Measurements from ENCODE around the gene SLC27A1. TPM values are rescaled to one million over a fixed set of nuclear protein-coding genes. Genes with fewer than 3 reads are reported as not detected.

SLC27A1 gene
- polyA plus RNA-seq, 1 of the 3 experiments (the other 2 are of a cell fraction), result 15.0 TPM

DNA sequence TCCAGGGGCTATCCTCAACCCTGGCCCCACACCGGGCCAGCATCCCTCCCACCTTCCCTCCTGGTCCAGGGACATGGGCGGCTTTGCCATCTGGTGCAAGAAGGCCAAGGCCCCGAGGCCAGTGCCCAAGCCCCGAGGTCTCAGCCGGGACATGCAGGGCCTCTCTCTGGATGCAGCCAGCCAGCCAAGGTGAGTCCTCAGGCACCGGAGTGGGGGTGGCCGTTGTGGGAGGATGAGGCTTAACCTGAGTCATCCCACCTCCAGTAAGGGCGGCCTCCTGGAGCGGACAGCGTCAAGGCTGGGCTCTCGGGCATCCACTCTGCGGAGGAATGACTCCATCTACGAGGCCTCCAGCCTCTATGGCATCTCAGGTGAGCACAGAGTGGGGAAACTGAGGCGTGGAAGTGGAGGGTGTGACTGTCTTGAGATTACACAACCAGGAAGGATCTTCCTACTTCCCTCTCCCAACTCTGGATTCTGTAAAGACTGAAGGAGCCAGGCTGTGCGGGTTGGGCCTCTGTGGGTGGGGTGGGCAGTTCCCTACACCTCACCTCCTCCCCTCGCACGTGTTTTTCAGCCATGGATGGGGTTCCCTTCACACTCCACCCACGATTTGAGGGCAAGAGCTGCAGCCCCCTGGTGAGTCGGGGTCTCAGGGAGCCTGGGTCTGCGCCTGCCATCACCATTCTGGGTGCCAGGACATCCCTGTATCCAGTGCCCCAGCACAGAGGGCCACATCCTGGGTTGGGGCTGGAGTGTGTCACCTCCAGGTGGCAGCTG lies 46.7 kb upstream of the SLC27A1 start:
- POLR2A ChIA-PET, result no interaction called here
- no peaks in the 10 kb centered on the region for H3K9me2 ChIP-seq
- 90% methylated on average over 10 of the region's 20 CpGs for WGBS (ENCODE audit: low lambda C conversion rate)

More for the DNA sequence above, 46.7 kb upstream of the SLC27A1 start:
- CTCF ChIA-PET, result interaction anchor here (1.2 to 1.5 kb wide), 2 partner anchors 31 to 35 kb away, joined by 3 read pairs; no protein-coding TSS in a partner anchor
- Histone ChIP-seq H3K4me1 (ENCODE audit: control insufficient read depth in 1 of 2, insufficient read depth in 2 of 2, low read depth in 1 of 2, low read length in 1 of 2) (peaks cover 0 to 8% of the 10 kb centered on the region in 2 experiments; a peak in 1 of 4 replicates), H2AFZ (ENCODE audit: low read depth) (no peak overlapping the region), H4K20me1 (ENCODE audit: insufficient read depth) (no peaks in the 10 kb centered on the region), H3K9ac (no peak overlapping the region), H3K4me2 (no peak overlapping the region), H3K27ac (ENCODE audit: low read depth in 2 of 2, low read length in 1 of 2) (no peak overlapping the region), H3K79me2 (ENCODE audit: insufficient read depth) (no peaks in the 10 kb centered on the region), H3K9me3 (no peaks in the 10 kb centered on the region), H3K27me3 (ENCODE audit: insufficient read depth) (no peaks in the 10 kb centered on the region), H3F3A (replicated peaks; ENCODE audit: insufficient read depth) (peaks cover 11% of the 10 kb centered on the region), H3K36me3 (replicated peaks in 1 of 2; ENCODE audit: control insufficient read depth in 1 of 2, insufficient read depth in 2 of 2, low read length in 1 of 2) (peaks cover 3 to 7% of the 10 kb centered on the region in 2 experiments), H3K4me3 (ENCODE audit: low read depth in 2 of 2, low read length in 1 of 2) (no peak overlapping the region)
- no peak for DNase-seq
- TF ChIP-seq ZBTB33 (IDR thresholded peaks at IDR 0.05; ENCODE audit: borderline replicate concordance, low read depth), result no peak
- TF ChIP-seq, protein P1, sequence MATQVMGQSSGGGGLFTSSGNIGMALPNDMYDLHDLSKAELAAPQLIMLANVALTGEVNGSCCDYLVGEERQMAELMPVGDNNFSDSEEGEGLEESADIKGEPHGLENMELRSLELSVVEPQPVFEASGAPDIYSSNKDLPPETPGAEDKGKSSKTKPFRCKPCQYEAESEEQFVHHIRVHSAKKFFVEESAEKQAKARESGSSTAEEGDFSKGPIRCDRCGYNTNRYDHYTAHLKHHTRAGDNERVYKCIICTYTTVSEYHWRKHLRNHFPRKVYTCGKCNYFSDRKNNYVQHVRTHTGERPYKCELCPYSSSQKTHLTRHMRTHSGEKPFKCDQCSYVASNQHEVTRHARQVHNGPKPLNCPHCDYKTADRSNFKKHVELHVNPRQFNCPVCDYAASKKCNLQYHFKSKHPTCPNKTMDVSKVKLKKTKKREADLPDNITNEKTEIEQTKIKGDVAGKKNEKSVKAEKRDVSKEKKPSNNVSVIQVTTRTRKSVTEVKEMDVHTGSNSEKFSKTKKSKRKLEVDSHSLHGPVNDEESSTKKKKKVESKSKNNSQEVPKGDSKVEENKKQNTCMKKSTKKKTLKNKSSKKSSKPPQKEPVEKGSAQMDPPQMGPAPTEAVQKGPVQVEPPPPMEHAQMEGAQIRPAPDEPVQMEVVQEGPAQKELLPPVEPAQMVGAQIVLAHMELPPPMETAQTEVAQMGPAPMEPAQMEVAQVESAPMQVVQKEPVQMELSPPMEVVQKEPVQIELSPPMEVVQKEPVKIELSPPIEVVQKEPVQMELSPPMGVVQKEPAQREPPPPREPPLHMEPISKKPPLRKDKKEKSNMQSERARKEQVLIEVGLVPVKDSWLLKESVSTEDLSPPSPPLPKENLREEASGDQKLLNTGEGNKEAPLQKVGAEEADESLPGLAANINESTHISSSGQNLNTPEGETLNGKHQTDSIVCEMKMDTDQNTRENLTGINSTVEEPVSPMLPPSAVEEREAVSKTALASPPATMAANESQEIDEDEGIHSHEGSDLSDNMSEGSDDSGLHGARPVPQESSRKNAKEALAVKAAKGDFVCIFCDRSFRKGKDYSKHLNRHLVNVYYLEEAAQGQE (IDR thresholded peaks at IDR 0.05; ENCODE audit: low read depth, low read length), result no peak
- no peak for TF ChIP-seq RCOR1 (IDR thresholded peaks at IDR 0.05; ENCODE audit: low read length)
- no peak for TF ChIP-seq JUND (IDR thresholded peaks at IDR 0.05)
- TF ChIP-seq RAD21 (IDR thresholded peaks at IDR 0.05; ENCODE audit: low read length), result no peak
- no peak for TF ChIP-seq MEF2A (IDR thresholded peaks at IDR 0.05; ENCODE audit: borderline replicate concordance, low read depth)
- TF ChIP-seq USF2 (IDR thresholded peaks at IDR 0.05; ENCODE audit: borderline replicate concordance, low read depth, low read length), result no peak
- no peak for TF ChIP-seq FOXM1 (IDR thresholded peaks at IDR 0.05; ENCODE audit: low read depth)
- TF ChIP-seq, protein P2, sequence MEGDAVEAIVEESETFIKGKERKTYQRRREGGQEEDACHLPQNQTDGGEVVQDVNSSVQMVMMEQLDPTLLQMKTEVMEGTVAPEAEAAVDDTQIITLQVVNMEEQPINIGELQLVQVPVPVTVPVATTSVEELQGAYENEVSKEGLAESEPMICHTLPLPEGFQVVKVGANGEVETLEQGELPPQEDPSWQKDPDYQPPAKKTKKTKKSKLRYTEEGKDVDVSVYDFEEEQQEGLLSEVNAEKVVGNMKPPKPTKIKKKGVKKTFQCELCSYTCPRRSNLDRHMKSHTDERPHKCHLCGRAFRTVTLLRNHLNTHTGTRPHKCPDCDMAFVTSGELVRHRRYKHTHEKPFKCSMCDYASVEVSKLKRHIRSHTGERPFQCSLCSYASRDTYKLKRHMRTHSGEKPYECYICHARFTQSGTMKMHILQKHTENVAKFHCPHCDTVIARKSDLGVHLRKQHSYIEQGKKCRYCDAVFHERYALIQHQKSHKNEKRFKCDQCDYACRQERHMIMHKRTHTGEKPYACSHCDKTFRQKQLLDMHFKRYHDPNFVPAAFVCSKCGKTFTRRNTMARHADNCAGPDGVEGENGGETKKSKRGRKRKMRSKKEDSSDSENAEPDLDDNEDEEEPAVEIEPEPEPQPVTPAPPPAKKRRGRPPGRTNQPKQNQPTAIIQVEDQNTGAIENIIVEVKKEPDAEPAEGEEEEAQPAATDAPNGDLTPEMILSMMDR (IDR thresholded peaks at IDR 0.05), result no peak
- TF ChIP-seq, protein P3, sequence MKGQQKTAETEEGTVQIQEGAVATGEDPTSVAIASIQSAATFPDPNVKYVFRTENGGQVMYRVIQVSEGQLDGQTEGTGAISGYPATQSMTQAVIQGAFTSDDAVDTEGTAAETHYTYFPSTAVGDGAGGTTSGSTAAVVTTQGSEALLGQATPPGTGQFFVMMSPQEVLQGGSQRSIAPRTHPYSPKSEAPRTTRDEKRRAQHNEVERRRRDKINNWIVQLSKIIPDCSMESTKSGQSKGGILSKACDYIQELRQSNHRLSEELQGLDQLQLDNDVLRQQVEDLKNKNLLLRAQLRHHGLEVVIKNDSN (IDR thresholded peaks at IDR 0.05; ENCODE audit: borderline replicate concordance, low read depth), result no peak
- TF ChIP-seq ELF1 (IDR thresholded peaks at IDR 0.05), result no peak
- no peak for TF ChIP-seq NRF1 (IDR thresholded peaks at IDR 0.05; ENCODE audit: low read depth, low read length)
- no peak for TF ChIP-seq POLR2AphosphoS5 (IDR thresholded peaks at IDR 0.05; ENCODE audit: low read depth, low read length)
- TF ChIP-seq GABPA (IDR thresholded peaks at IDR 0.05; ENCODE audit: low read depth), result no peak
- no peak for TF ChIP-seq TEAD4 (IDR thresholded peaks at IDR 0.05; ENCODE audit: borderline replicate concordance, insufficient read depth)
- no peak for TF ChIP-seq SMC3 (IDR thresholded peaks at IDR 0.05; ENCODE audit: low read depth, low read length)
- TF ChIP-seq RXRA (IDR thresholded peaks at IDR 0.05; ENCODE audit: borderline replicate concordance, low read depth), result no peak
- TF ChIP-seq, protein P4, sequence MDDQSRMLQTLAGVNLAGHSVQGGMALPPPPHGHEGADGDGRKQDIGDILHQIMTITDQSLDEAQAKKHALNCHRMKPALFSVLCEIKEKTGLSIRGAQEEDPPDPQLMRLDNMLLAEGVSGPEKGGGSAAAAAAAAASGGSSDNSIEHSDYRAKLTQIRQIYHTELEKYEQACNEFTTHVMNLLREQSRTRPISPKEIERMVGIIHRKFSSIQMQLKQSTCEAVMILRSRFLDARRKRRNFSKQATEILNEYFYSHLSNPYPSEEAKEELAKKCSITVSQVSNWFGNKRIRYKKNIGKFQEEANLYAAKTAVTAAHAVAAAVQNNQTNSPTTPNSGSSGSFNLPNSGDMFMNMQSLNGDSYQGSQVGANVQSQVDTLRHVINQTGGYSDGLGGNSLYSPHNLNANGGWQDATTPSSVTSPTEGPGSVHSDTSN (IDR thresholded peaks at IDR 0.05), result no peak
- TF ChIP-seq, protein P5, sequence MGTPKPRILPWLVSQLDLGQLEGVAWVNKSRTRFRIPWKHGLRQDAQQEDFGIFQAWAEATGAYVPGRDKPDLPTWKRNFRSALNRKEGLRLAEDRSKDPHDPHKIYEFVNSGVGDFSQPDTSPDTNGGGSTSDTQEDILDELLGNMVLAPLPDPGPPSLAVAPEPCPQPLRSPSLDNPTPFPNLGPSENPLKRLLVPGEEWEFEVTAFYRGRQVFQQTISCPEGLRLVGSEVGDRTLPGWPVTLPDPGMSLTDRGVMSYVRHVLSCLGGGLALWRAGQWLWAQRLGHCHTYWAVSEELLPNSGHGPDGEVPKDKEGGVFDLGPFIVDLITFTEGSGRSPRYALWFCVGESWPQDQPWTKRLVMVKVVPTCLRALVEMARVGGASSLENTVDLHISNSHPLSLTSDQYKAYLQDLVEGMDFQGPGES (IDR thresholded peaks at IDR 0.05; ENCODE audit: low read depth, low read length), result no peak
- TF ChIP-seq TAF1 (IDR thresholded peaks at IDR 0.05; ENCODE audit: borderline replicate concordance, low read depth, low read length), result no peak
